Panc1 (cell line): ENCODE data around the gene RBMS1. TPM values are rescaled to one million over a fixed set of nuclear protein-coding genes. Genes with fewer than 3 reads are reported as not detected.

Experiments used
- ATAC-seq: fragments of 200-7000 bp; cut with Tn5 transposase; 2 replicates; pipeline ENCODE4 v1.9.1; 2020; ENCODE audit warnings: mild to moderate bottlenecking, moderate library complexity
- BruUV-seq: library from RNA; stranded (reverse); fragments of 400-500 nt; replicated peaks from 2 replicates; lab custom pipeline; 2021; lab: Mats Ljungman, UMichigan
- CTCF ChIA-PET: fragments of 300-600 bp; sonication (Branson Sonifier 250); formaldehyde crosslinking; loops from one replicate; lab custom pipeline; 2022; ENCODE audit warnings: antibody characterized with exemption; lab: Charles Lee
- POLR2A ChIA-PET: fragments of 300-600 bp; sonication (Branson Sonifier 250); formaldehyde crosslinking; loops from one replicate; lab custom pipeline; 2022; ENCODE audit warnings: antibody characterized with exemption; lab: Charles Lee
- DNase-seq: peaks from one replicate; pipeline ENCODE4 v3.0.0-alpha.2; 2010; ENCODE audit warnings: low read depth, low spot score
- H3K27ac ChIP-seq: 2 replicates; pipeline ENCODE4 v1.5.1; 2011; ENCODE audit warnings: mild to moderate bottlenecking, low read length, inconsistent platforms
- H3K27me3 ChIP-seq: fragments of 200-500 bp; sonication (Bioruptor generic); 2 replicates; pipeline ENCODE4 v1.6.0; 2014; ENCODE audit warnings: low read length, inconsistent platforms; ENCODE audit not compliant: control insufficient read depth, insufficient read depth
- H3K36me3 ChIP-seq: fragments of 200-500 bp; sonication (Bioruptor generic); 2 replicates; pipeline ENCODE4 v1.5.1; 2014; ENCODE audit warnings: inconsistent platforms, mild to moderate bottlenecking, low read length, moderate library complexity; ENCODE audit not compliant: control insufficient read depth, insufficient read depth
- H3K4me1 ChIP-seq: 2 replicates; pipeline ENCODE4 v1.5.1; 2011; ENCODE audit warnings: inconsistent platforms, mild to moderate bottlenecking, low read length, moderate library complexity; ENCODE audit not compliant: control insufficient read depth, insufficient read depth
- H3K4me3 ChIP-seq, 2 experiments: 2 replicates each; pipeline ENCODE4 v1.5.1; 2011 to 2012; ENCODE audit warnings: low read depth in 2 of 2, low read length in 2 of 2, mild to moderate bottlenecking in 2 of 2, inconsistent platforms in 1 of 2, moderate library complexity in 1 of 2
- H3K9me3 ChIP-seq: fragments of 200-500 bp; sonication (Bioruptor generic); 2 replicates; pipeline ENCODE4 v1.5.1; 2014; ENCODE audit warnings: low read depth, mild to moderate bottlenecking, inconsistent platforms, low read length, moderate library complexity; ENCODE audit not compliant: control insufficient read depth, insufficient read depth
- POLR2AphosphoS5 ChIP-seq: IDR thresholded peaks from 2 replicates; pipeline ENCODE4 v1.6.1; 2012; ENCODE audit warnings: mild to moderate bottlenecking, low read depth, low read length, moderate library complexity
- SIN3A ChIP-seq: IDR thresholded peaks from 2 replicates; pipeline ENCODE4 v1.6.1; 2012; ENCODE audit warnings: low read depth, mild to moderate bottlenecking, low read length, moderate library complexity, borderline replicate concordance; ENCODE audit not compliant: insufficient read depth
- TCF7L2 ChIP-seq: IDR thresholded peaks from 2 replicates; pipeline ENCODE4 v1.6.1; 2011; ENCODE audit warnings: mild to moderate bottlenecking, low read depth, low read length, inconsistent platforms
- in situ Hi-C: cut with HindIII; loops from 2 replicates; pipeline ENCODE4 v1.10.0; 2016; ENCODE audit warnings: low sequenced_read_pairs, low pct_unique_long_range_greater_than_20kb
- intact Hi-C: fragments of 100-400 bp; cut with micrococcal nuclease; formaldehyde crosslinking; loops from one replicate; pipeline ENCODE4 v1.10.0; 2022; ENCODE audit not compliant: unreplicated experiment
- total RNA-seq: library from RNA; stranded (reverse); gene quantifications from one replicate; pipeline ENCODE4 v1.2.1, GENCODE V29; 2021; ENCODE audit not compliant: unreplicated experiment
- TF ChIP-seq, protein P1 (sequence below): fragments of 450-650 bp; IDR thresholded peaks from 2 replicates; pipeline ENCODE4 v1.5.1; 2017; ENCODE audit warnings: mild to moderate bottlenecking
- TF ChIP-seq, protein P2 (sequence below), 2 experiments: IDR thresholded peaks; 2 replicates each; pipeline ENCODE4 v1.6.1; 2011 to 2012; ENCODE audit warnings: low read depth in 2 of 2, control low read depth in 1 of 2, low read length in 1 of 2, mild to moderate bottlenecking in 1 of 2, moderate library complexity in 1 of 2; ENCODE audit not compliant: insufficient read depth in 1 of 2

The RBMS1 gene
- total RNA-seq, 1 experiment from 2014 or later: 67.0 TPM

DNA sequence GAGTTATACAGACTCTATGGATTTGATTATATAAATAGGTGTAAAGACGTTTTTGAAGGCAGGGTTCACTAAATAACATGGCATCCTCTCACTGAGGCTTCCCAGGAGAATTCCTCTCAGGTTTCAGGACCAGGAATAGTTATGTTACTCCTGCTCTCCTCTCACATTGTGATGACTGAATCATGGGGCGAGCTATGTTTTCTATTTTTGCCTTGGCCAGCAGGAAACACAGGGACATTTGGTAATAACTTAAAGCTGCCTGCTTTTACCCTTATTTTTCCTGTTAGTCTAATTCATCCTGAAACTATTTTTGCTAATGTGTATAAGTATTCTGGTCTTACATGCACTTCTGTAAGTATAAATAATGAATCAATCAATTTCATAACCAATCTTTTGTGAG lies 178.3 kb downstream of the RBMS1 start:
- in situ Hi-C loops: no loop called here
- peaks cover 3% of the 10 kb centered on the region; the same call in 1 of the 2 replicates for H3K36me3 ChIP-seq
- ATAC-seq (no peak), DNase-seq (no peak)
- no peaks in the 10 kb centered on the region for H3K27me3 ChIP-seq
- CTCF ChIA-PET: interaction anchor here (1.2 kb wide), 1 partner anchor 8 kb away, joined by 3 read pairs; no protein-coding TSS in a partner anchor
- POLR2A ChIA-PET: no interaction called here
- no peaks in the 10 kb centered on the region for H3K4me1 ChIP-seq
- H3K27ac ChIP-seq: no peak overlapping the region
- H3K4me3 ChIP-seq: no peak overlapping the region
- H3K9me3 ChIP-seq: no peaks in the 10 kb centered on the region
- BruUV-seq: no TSS peak
- intact Hi-C loops: loop anchor here (5.0 kb wide), 1 partner anchor 657 kb away; no protein-coding TSS in a partner anchor
- TF ChIP-seq, protein P1, sequence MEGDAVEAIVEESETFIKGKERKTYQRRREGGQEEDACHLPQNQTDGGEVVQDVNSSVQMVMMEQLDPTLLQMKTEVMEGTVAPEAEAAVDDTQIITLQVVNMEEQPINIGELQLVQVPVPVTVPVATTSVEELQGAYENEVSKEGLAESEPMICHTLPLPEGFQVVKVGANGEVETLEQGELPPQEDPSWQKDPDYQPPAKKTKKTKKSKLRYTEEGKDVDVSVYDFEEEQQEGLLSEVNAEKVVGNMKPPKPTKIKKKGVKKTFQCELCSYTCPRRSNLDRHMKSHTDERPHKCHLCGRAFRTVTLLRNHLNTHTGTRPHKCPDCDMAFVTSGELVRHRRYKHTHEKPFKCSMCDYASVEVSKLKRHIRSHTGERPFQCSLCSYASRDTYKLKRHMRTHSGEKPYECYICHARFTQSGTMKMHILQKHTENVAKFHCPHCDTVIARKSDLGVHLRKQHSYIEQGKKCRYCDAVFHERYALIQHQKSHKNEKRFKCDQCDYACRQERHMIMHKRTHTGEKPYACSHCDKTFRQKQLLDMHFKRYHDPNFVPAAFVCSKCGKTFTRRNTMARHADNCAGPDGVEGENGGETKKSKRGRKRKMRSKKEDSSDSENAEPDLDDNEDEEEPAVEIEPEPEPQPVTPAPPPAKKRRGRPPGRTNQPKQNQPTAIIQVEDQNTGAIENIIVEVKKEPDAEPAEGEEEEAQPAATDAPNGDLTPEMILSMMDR: no peak
- no peak for TF ChIP-seq POLR2AphosphoS5

DNA sequence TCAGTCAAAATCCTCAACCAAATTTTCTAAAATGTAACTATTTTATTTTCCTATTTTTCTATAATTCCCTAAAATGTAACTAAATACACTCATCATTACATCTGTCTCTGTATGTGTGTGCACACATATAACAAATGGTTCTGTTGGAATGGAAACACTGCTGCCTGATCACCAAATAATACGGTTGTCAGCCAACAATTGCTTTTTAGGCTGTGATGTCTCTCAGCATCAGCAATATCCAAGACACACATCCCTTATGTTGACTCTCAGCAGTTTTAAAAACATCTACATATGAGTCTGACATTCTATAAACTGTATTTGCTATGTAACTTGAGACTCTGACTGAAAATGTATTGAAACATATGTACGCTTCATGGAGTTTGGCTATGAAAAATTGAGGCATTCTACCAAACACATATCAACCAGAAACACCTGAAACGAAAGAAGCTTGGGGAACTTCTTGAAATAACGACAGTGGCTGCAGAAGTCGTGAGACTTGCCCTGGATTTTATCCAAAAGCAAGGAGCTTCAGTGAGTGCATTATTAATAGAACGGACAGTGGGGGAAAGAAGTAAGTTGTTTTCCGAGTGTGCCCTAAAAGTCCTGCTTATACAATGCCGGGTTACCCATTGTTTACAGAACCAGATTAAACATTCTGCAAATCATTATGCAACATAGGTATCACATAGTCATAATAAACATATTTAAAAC lies 183.3 kb downstream of the RBMS1 start:
- in situ Hi-C loops: no loop called here
- H3K4me3 ChIP-seq: no peak overlapping the region
- no peaks in the 10 kb centered on the region for H3K27me3 ChIP-seq
- DNase-seq (no peak), ATAC-seq (no peak)
- H3K9me3 ChIP-seq: no peaks in the 10 kb centered on the region
- peaks cover 3% of the 10 kb centered on the region; the same call in 1 of the 2 replicates for H3K36me3 ChIP-seq
- ChIA-PET CTCF (no interaction called here), POLR2A (no interaction called here)
- no peak overlapping the region for H3K27ac ChIP-seq
- no TSS peak for BruUV-seq
- H3K4me1 ChIP-seq: no peaks in the 10 kb centered on the region
- no peak for TF ChIP-seq SIN3A
- TF ChIP-seq, protein P2, sequence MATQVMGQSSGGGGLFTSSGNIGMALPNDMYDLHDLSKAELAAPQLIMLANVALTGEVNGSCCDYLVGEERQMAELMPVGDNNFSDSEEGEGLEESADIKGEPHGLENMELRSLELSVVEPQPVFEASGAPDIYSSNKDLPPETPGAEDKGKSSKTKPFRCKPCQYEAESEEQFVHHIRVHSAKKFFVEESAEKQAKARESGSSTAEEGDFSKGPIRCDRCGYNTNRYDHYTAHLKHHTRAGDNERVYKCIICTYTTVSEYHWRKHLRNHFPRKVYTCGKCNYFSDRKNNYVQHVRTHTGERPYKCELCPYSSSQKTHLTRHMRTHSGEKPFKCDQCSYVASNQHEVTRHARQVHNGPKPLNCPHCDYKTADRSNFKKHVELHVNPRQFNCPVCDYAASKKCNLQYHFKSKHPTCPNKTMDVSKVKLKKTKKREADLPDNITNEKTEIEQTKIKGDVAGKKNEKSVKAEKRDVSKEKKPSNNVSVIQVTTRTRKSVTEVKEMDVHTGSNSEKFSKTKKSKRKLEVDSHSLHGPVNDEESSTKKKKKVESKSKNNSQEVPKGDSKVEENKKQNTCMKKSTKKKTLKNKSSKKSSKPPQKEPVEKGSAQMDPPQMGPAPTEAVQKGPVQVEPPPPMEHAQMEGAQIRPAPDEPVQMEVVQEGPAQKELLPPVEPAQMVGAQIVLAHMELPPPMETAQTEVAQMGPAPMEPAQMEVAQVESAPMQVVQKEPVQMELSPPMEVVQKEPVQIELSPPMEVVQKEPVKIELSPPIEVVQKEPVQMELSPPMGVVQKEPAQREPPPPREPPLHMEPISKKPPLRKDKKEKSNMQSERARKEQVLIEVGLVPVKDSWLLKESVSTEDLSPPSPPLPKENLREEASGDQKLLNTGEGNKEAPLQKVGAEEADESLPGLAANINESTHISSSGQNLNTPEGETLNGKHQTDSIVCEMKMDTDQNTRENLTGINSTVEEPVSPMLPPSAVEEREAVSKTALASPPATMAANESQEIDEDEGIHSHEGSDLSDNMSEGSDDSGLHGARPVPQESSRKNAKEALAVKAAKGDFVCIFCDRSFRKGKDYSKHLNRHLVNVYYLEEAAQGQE (IDR thresholded peaks at IDR 0.05; ENCODE audit: insufficient read depth in 1 of 2, low read depth in 2 of 2, low read length in 1 of 2): no peak
- no peak for TF ChIP-seq TCF7L2
- no peak for TF ChIP-seq POLR2AphosphoS5
- TF ChIP-seq, protein P1: no peak
- intact Hi-C loops: no loop called here
